Natural killer cell (primary cell): Measurements from ENCODE around the gene RTN4IP1. TPM values are rescaled to one million over a fixed set of nuclear protein-coding genes. Genes with fewer than 3 reads are reported as not detected.

ENCODE experiments used
- ATAC-seq, 3 donors: fragments of 150-1000 bp in 2 of 3; fragments of 200-7000 bp in 1 of 3; cut with Tn5 transposase; 1 replicate in 1 of 3; 2 replicates in 2 of 3; pipeline ENCODE4 v1.10.0; 2021; ENCODE audit warnings: mild to moderate bottlenecking in 2 of 3, moderate library complexity in 2 of 3
- DNase-seq, 2 donors: peaks; one replicate each; pipeline versions ENCODE4 v3.0.0 to v3.0.0-alpha.2; 2013 to 2021; ENCODE audit warnings: mixed read lengths in 1 of 2
- H3K27ac ChIP-seq: one replicate; pipeline ENCODE4 v1.5.1; 2013; ENCODE audit warnings: mild to moderate bottlenecking, low read length
- H3K27me3 ChIP-seq: one replicate; pipeline ENCODE4 v1.6.1; 2013; ENCODE audit warnings: low read length; ENCODE audit not compliant: control insufficient read depth, insufficient read depth
- H3K36me3 ChIP-seq: one replicate; pipeline ENCODE4 v1.6.1; 2013; ENCODE audit warnings: low read length; ENCODE audit not compliant: control insufficient read depth, insufficient read depth
- H3K4me1 ChIP-seq: one replicate; pipeline ENCODE4 v1.6.1; 2013; ENCODE audit warnings: low read length; ENCODE audit not compliant: control insufficient read depth, insufficient read depth
- H3K4me3 ChIP-seq: one replicate; pipeline ENCODE4 v1.5.1; 2013; ENCODE audit warnings: low read length
- H3K9me3 ChIP-seq: one replicate; pipeline ENCODE4 v1.6.1; 2013; ENCODE audit warnings: low read length; ENCODE audit not compliant: control insufficient read depth, insufficient read depth
- H3K27ac Mint-ChIP-seq, 2 donors: one replicate each; pipeline ENCODE4 v1.8.0; 2022; ENCODE audit warnings: mild to moderate bottlenecking in 2 of 2, mixed read lengths in 2 of 2, moderate library complexity in 1 of 2
- H3K27me3 Mint-ChIP-seq, 2 donors: one replicate each; pipeline ENCODE4 v1.8.0; 2022; ENCODE audit warnings: low read depth in 2 of 2, mixed read lengths in 2 of 2
- H3K36me3 Mint-ChIP-seq: one replicate; pipeline ENCODE4 v1.8.0; 2022; ENCODE audit warnings: mixed read lengths
- H3K4me1 Mint-ChIP-seq, 2 donors: one replicate each; pipeline ENCODE4 v1.8.0; 2022; ENCODE audit warnings: mixed read lengths in 2 of 2
- H3K4me3 Mint-ChIP-seq: one replicate; pipeline ENCODE4 v1.8.0; 2022; ENCODE audit warnings: mild to moderate bottlenecking, moderate library complexity, mixed read lengths
- H3K9me3 Mint-ChIP-seq, 2 donors: one replicate each; pipeline ENCODE4 v1.8.0; 2022; ENCODE audit warnings: mixed read lengths in 2 of 2
- WGBS: methylation state at CpG from one replicate; pipeline ENCODE4 v1.1.7; 2013; ENCODE audit warnings: missing lambda C conversion rate; ENCODE audit not compliant: insufficient coverage; 5-methylcytosine and 5-hydroxymethylcytosine counted together
- intact Hi-C: fragments of 100-400 bp; cut with micrococcal nuclease; formaldehyde crosslinking; loops from one replicate; pipeline ENCODE4 v1.14.2; 2022
- total RNA-seq, 4 donors: library from RNA; stranded (reverse); fragments of 120-200 nt in 1 of 4; gene quantifications; one replicate each; pipeline versions ENCODE4 v1.2.3 to v1.2.4, GENCODE V29; 2013 to 2022
- TF ChIP-seq, protein P1 (sequence below): fragments of 200-600 bp; IDR thresholded peaks from one replicate; pipeline ENCODE4 v1.8.0; 2022; ENCODE audit warnings: antibody characterized with exemption

RTN4IP1 gene
- total RNA-seq, 3 donors from 2014 or later (not counting 1 experiment from before 2014, with no cell fraction given): 2.9 to 5.5 (median 5.0) TPM

DNA sequence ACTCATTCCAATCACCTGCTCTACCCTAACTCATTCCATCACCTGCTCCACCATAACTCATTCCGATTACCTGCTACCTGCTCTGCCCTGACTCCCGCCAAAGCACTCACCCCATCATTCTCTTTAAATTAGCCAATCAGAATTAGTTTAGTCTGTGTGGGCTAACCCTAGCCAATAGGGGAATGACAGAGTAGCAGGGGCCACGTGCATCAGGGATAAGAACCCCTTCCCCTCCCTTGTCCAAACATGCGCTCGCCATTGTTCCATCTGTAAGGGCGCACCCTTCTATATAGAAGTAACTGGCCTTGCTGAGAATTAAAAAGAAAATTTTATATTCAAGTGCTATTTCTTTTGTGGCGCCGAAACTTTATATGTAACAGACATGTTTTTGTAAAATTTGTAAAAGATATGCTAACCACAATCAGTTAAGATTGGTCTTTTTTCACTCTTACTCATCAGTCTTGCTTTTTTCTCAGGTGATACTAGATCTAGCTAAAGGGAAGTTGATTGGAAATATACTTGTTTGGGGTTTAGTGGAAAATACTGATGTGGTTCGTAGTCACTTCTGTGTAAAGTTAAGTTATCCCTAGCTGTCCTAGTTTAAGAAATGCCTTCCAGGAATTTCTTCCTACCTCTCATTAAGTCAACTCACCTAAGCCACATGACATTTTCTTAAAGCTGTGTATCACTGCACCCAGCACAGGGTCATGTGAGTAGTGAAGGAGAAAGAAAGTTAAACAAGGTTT is 16.5 kb downstream of the RTN4IP1 start:
- Histone ChIP-seq H3K27ac (no peak overlapping the region), H3K9me3 (no peaks in the 10 kb centered on the region), H3K4me3 (no peak overlapping the region), H3K27me3 (no peaks in the 10 kb centered on the region), H3K36me3 (no peaks in the 10 kb centered on the region), H3K4me1 (no peaks in the 10 kb centered on the region)
- WGBS: 93% methylated on average over 3 of the region's 9 CpGs
- no peaks in the 10 kb centered on the region for H3K36me3 Mint-ChIP-seq
- no peaks in the 10 kb centered on the region for H3K27me3 Mint-ChIP-seq
- TF ChIP-seq, protein P1, sequence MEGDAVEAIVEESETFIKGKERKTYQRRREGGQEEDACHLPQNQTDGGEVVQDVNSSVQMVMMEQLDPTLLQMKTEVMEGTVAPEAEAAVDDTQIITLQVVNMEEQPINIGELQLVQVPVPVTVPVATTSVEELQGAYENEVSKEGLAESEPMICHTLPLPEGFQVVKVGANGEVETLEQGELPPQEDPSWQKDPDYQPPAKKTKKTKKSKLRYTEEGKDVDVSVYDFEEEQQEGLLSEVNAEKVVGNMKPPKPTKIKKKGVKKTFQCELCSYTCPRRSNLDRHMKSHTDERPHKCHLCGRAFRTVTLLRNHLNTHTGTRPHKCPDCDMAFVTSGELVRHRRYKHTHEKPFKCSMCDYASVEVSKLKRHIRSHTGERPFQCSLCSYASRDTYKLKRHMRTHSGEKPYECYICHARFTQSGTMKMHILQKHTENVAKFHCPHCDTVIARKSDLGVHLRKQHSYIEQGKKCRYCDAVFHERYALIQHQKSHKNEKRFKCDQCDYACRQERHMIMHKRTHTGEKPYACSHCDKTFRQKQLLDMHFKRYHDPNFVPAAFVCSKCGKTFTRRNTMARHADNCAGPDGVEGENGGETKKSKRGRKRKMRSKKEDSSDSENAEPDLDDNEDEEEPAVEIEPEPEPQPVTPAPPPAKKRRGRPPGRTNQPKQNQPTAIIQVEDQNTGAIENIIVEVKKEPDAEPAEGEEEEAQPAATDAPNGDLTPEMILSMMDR: no peak
- intact Hi-C loops: no loop called here
- H3K27ac Mint-ChIP-seq: no peak overlapping the region
- DNase-seq (no peak), ATAC-seq (no peak)
- H3K9me3 Mint-ChIP-seq: no peaks in the 10 kb centered on the region
- no peak overlapping the region for H3K4me3 Mint-ChIP-seq
- peaks cover 4 to 5% of the 10 kb centered on the region in 2 donors for H3K4me1 Mint-ChIP-seq

DNA sequence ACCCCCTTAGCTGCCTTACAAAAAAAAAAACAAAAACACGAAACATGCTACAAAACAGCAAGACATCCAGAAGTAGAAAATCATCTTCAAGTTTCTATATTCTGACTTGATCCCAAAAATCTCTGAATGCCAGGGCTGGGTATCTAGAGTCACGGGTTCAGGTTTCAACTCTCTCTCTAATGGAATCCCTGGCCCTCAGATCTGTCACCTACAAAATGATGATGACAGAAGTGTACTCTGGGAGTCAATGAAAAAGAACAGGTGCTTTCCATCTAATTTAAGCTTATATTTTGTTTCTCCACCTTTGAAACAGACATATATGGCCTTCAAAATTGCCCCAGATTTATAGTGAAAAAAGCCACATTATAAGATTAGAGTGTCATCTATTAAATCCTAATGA is 18.3 kb downstream of the RTN4IP1 start:
- Histone ChIP-seq H3K9me3 (no peaks in the 10 kb centered on the region), H3K36me3 (no peaks in the 10 kb centered on the region), H3K4me3 (no peak overlapping the region), H3K4me1 (no peaks in the 10 kb centered on the region), H3K27ac (no peak overlapping the region), H3K27me3 (no peaks in the 10 kb centered on the region)
- no peaks in the 10 kb centered on the region for H3K9me3 Mint-ChIP-seq
- 95% methylated on average over 2 of the region's 2 CpGs for WGBS
- no peaks in the 10 kb centered on the region for H3K36me3 Mint-ChIP-seq
- no peak overlapping the region for H3K4me3 Mint-ChIP-seq
- DNase-seq (no peak), ATAC-seq (no peak)
- no peaks in the 10 kb centered on the region for H3K27me3 Mint-ChIP-seq
- intact Hi-C loops: no loop called here
- H3K4me1 Mint-ChIP-seq: peaks cover 5% of the 10 kb centered on the region in 2 donors
- TF ChIP-seq, protein P1: no peak
- H3K27ac Mint-ChIP-seq: no peak overlapping the region

- Histone ChIP-seq H3K27ac (no peak overlapping the region), H3K9me3 (no peaks in the 10 kb centered on the region), H3K36me3 (no peaks in the 10 kb centered on the region), H3K4me1 (no peaks in the 10 kb centered on the region), H3K4me3 (no peak overlapping the region), H3K27me3 (no peaks in the 10 kb centered on the region)
- peak in 1 of 2 donors; percentile 19 for DNase-seq
- no peak overlapping the region for H3K4me3 Mint-ChIP-seq
- no peaks in the 10 kb centered on the region for H3K9me3 Mint-ChIP-seq
- no peaks in the 10 kb centered on the region for H3K27me3 Mint-ChIP-seq
- TF ChIP-seq, protein P1: no peak
- H3K36me3 Mint-ChIP-seq: no peaks in the 10 kb centered on the region
- no peak overlapping the region for H3K27ac Mint-ChIP-seq
- intact Hi-C loops: loop anchor here (5.0 kb wide), 1 partner anchor 368 kb away; no protein-coding TSS in a partner anchor
- peaks cover 5% of the 10 kb centered on the region in 2 donors for H3K4me1 Mint-ChIP-seq
- ATAC-seq: no peak
- 87% methylated on average over 6 of the region's 6 CpGs for WGBS
These were observed 19.6 kb downstream of the RTN4IP1 start for GRCh38 chr6:106609699-106610098.
